GM19239 (cell line): ENCODE data around the gene KCNQ5.
"Not testable (repeated sequence)": the region's sequence is repeated elsewhere in the genome, so short reads cannot be mapped to it uniquely, and the experiment has no call there.

Experiments used
- DNase-seq: peaks from one replicate; pipeline ENCODE4 v3.0.0; 2011; ENCODE audit warnings: low spot score; ENCODE audit not compliant: insufficient read length
- FAIRE-seq: peaks from 2 replicates; lab custom pipeline; 2011; peaks lifted over from hg19 to GRCh38; lab: Jason Lieb, UNC

Gene KCNQ5

GRCh38 chr6:72865467-72865866 lies 243.6 kb downstream of the KCNQ5 start:
- no peak for DNase-seq
- FAIRE-seq = peak; percentile 31

- FAIRE-seq (no peak), DNase-seq (no peak)
Measured at GRCh38 chr6:72869621-72870020, 247.8 kb downstream of the KCNQ5 start.

DNA sequence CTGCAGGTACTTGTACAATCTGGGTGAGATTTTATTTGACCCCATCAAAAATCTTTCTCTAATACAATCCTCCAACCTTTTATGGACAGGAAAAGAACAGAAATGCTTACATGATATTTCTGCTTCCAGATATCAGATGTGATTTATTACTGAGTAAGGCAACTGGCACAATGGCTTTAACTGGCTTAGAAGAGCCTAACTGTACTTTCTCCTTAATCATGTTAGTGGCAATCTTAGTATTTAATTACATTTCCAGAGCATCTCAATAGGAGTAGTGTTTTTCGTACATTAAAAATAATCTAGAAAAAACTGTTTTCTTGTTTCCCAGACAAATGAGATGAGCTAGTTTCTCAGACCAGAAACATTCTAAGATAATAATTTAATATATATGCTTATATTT lies 251.6 kb downstream of the KCNQ5 start:
- FAIRE-seq (peak; percentile 57), DNase-seq (no peak)

GRCh38 chr6:72876256-72876655 lies 254.4 kb downstream of the KCNQ5 start:
- DNase-seq (no peak), FAIRE-seq (no peak)

- no peak for FAIRE-seq
- DNase-seq = no peak
Measured at GRCh38 chr6:72886170-72886569, 264.3 kb downstream of the KCNQ5 start.

DNA sequence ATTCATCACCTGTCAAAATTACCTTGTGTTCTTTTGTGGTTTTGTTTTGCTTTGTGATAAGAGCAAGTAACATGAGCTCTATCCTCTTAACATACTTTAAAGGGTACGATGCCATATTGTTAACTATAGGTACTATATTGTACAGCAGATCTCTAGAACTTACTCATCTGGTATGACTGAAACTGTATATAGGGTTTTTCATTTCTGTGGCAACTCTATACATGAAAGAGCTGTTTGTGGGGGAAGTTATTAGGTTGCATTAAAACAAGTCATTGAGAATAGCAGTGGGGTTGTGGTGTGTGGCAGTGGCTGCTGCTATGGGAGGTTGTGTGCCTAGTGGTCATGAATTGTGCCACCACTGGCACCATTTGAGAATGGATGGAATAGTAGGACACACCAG lies 268.4 kb downstream of the KCNQ5 start:
- DNase-seq (no peak), FAIRE-seq (no peak)

DNA sequence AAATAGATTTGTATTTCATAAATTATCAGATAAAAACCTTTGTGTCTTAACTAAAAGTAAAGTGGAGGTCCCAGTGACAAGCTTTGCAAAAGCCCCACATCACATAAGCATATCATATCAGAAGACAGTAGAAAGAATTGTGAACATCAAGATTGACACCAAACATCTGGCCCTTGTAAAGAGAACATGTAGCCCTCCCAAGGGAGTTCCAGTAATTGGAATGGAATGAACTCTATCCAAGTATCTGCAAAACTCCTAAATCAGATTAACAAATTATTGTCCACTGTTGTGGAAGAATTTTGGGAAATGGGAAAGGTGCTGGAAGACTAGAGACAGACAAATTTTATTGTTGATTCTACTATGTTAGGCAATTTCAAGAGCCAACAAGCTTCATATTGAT lies 268.8 kb downstream of the KCNQ5 start:
- no peak for DNase-seq
- FAIRE-seq = peak; percentile 26

DNA sequence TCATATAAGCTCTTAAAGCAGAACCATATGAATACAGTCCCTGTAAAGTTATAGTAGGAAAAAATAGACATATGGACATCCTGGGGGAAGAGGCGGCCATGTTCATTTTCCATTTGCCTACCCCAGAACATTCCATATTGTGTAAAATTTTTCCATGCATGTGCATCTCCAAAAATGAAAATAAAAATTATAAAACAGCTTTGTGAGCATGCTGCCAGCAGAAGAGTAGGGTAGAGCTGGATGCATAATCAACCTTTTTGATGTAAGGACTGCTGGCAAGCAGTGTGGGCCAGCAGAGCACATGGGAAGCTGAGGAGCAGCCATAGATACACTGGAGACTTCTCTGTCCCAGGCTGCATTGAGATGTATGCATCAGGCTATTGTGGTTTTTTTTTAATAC lies 271.0 kb downstream of the KCNQ5 start:
- no peak for DNase-seq
- no peak for FAIRE-seq

DNA sequence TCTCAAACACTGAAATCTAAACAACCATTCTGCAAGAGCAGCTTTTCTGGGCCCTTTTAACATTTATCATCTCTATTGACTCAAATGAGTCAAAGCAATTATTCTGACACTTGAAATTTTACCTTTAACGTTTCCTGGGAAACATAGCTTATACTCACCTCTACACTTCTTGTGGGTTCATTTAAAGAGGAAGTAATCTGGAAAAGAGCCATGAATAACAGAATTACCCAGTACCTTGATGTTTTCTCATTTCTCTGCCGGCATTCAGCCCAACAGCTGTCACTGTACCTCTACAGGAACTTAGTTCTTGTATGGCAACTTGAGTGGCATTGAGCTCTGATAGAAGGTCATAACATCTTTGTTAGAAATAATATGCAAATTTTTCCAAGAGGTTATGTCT lies 272.2 kb downstream of the KCNQ5 start:
- no peak for DNase-seq

DNA sequence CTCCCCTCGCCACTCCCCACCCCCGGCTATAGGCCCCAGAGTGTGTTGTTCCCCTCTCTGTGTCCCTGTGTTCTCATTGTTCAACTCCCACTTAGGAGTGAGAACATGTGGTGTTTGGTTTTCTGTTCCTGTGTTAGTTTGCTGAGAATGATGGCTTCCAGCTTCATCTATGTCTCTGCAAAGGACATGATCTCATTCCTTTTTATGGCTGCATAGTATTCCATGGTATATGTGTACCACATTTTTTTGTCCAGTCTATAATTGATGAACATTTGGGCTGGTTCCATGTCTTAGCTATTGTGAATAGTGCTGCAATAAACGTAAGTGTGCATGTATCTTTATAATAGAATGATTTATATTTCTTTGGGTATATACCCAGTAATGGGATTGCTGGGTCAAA lies 276.4 kb downstream of the KCNQ5 start:
- not testable (repeated sequence) for DNase-seq, FAIRE-seq

More for the DNA sequence above, 272.2 kb downstream of the KCNQ5 start:
- FAIRE-seq = peak; percentile 18

DNA sequence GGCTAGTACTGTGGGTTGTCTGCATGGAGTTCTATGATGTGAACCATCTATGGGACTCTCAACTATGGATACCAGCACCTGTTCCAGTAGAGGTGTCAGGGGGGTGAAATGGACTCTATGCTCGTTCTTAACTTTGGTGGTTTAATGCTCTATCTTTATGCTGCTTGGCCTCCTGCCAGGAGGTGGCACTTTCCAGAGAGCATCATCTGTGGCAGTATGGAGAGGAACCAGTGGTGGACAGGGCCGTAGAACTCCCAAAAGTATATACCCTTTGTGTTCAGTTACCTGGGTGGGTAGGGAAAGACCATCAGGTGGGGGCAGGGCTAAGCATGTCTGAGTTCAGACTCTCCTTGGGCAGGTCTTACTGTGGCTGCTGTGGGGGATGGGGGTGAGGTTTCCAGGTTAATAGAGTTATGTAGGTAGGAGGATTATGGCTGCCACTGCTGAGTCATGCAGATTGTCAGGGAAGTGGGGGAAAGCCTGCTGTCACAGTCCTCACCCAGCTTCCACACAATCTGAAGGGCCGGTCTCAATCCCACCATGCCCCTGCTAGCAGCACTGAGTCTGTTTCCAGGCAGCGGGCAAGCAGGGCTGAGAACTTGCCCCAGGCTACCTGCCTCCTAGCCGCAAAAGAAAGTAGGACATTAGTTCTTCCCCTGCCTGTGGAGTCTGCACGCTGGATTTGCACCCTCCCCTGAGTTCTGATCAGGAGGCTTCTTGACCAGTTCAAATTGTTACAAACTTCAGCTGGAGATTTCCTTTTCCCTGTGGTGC lies 284.0 kb downstream of the KCNQ5 start:
- DNase-seq = no peak
- FAIRE-seq = no peak

DNA sequence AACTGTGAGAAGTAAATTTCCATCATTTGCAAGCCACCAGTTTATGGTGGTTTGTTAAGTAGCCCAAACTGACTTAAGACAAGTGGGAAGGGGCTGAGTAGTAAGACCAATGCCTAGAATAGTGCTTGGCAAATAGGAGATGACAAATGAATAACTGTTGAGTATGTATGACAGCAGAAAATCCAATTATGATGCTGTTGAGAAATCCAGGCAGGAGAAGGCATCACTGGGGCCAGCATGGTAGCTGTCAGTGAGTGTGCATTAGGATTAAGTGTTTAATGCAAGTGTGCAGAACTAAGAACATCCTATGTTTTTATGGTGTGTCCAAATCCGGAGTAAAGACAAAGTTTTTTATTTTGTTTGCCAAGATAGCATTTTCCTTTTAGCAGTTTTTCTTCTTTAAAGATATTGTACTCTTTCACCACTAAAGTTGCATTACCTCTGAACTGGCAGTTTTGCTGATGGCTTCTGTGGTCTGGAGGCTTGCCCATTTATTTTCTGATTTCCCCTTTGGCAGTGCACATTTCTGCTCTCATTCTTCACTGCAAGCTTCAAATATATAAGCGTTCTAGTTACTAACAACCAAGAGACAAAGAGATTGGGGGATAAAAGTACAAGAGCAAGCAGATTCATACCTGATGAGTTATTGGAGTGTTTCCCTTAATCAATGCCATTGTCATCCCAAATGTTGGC lies 289.7 kb downstream of the KCNQ5 start:
- peak; percentile 68 for FAIRE-seq
- DNase-seq = no peak

DNA sequence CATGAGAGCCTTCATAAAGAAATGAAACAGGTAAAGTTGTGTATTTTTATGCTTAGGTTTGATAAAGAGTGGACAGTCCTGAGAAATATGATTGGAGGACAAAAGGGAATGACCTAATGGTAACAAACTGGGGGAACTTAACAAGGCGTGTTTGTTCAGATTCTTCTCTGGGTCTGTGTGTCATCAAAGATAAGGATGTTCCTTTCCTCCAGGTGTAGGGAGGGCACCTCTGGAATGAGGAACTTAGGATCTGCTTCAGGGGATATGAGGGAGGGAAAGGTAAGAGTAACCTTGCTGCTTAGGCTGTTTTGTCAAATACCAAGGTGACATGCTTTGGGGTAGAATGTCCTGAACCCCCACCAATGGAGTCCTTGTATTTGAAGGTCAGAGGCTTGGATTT lies 291.9 kb downstream of the KCNQ5 start:
- FAIRE-seq = no peak
- DNase-seq = no peak

DNA sequence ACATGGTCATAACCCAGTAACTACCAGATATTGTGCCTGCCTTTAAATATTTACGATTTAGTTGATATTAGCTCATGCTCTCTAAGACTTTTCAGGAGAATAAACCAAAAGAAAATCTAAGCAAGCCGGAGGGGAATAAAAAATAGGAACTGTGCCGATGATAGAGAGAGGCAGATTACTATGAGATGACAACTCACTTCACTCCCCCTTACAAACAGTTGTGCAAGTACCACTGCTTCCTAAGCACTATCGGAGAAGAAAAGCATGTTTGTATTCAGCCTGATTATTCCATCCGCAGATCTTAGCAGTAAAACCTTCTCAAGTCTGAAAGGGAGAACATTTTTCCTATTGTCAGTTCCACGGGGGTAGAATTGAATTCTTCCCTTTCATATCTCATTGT lies 294.4 kb downstream of the KCNQ5 start:
- no peak for DNase-seq
- FAIRE-seq = no peak

GRCh38 chr6:72916906-72917305 lies 295.0 kb downstream of the KCNQ5 start:
- DNase-seq = no peak
- FAIRE-seq = no peak

DNA sequence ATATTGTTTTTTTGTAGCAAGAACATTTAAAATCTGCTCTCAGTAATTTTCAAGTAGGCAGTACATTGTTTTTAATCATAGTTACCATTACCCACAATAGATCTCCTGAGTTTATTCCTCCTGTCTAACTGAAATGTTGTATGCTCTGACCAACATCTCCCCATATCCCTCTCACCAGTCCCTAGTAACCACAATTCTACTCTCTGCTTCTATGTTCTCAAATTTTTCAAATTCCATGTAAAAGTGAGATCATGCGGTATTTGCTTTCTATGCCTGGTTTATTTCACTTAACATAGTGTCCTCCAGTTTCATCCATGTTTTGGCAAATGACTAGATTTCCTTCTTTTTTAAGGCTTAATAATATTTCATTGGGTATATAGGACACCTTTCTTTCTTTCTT lies 300.5 kb downstream of the KCNQ5 start:
- peak; percentile 28 for FAIRE-seq
- DNase-seq = no peak

GRCh38 chr6:72925136-72925535 lies 303.3 kb downstream of the KCNQ5 start:
- no peak for FAIRE-seq
- DNase-seq = no peak

- DNase-seq = no peak
- no peak for FAIRE-seq
Measured at GRCh38 chr6:72930556-72931132, 308.8 kb downstream of the KCNQ5 start.

GRCh38 chr6:72931325-72931887 lies 309.5 kb downstream of the KCNQ5 start:
- no peak for DNase-seq
- no peak for FAIRE-seq

GRCh38 chr6:72933233-72933632 lies 311.4 kb downstream of the KCNQ5 start:
- DNase-seq (no peak), FAIRE-seq (peak; percentile 42)
